Karpas-422 (cell line): ENCODE measurements around the gene LY6G5B. TPM values are rescaled to one million over a fixed set of nuclear protein-coding genes. Genes with fewer than 3 reads are reported as not detected.
A peak's percentile ranks its signal among the peaks of the same experiment; 100 is the strongest.

ENCODE experiments used
- DNase-seq: peaks from one replicate; pipeline ENCODE4 v3.0.0-alpha.2; 2015
- H2AFZ ChIP-seq: fragments of 200-600 bp; sonication (generic); 2 replicates; pipeline ENCODE4 v1.6.1; 2014; ENCODE audit warnings: antibody characterized with exemption, low read length, mixed read lengths
- H3K27ac ChIP-seq: fragments of 200-600 bp; sonication (generic); 2 replicates; pipeline ENCODE4 v1.5.1; 2014; ENCODE audit warnings: mild to moderate bottlenecking, low read length, moderate library complexity
- H3K27me3 ChIP-seq: fragments of 200-600 bp; sonication (generic); 2 replicates; pipeline ENCODE4 v1.6.1; 2014; ENCODE audit warnings: low read length, mixed read lengths
- H3K36me3 ChIP-seq: fragments of 200-600 bp; sonication (generic); 2 replicates; pipeline ENCODE4 v1.6.1; 2014; ENCODE audit warnings: low read length, mixed read lengths; ENCODE audit not compliant: insufficient read depth
- H3K4me1 ChIP-seq: fragments of 200-600 bp; sonication (generic); 2 replicates; pipeline ENCODE4 v1.6.1; 2014; ENCODE audit warnings: mild to moderate bottlenecking, low read length, mixed read lengths
- H3K4me2 ChIP-seq: fragments of 200-600 bp; sonication (generic); 2 replicates; pipeline ENCODE4 v1.6.1; 2014; ENCODE audit warnings: low read length, low read depth, mild to moderate bottlenecking; ENCODE audit not compliant: poor library complexity, severe bottlenecking
- H3K4me3 ChIP-seq: fragments of 200-600 bp; sonication (generic); 2 replicates; pipeline ENCODE4 v1.5.1; 2014; ENCODE audit warnings: mild to moderate bottlenecking, antibody characterized with exemption, low read length, mixed read lengths
- H3K79me2 ChIP-seq: fragments of 200-600 bp; sonication (generic); 2 replicates; pipeline ENCODE4 v1.6.1; 2014; ENCODE audit warnings: mild to moderate bottlenecking, low read length, mixed read lengths
- H3K9ac ChIP-seq: fragments of 200-600 bp; sonication (generic); 2 replicates; pipeline ENCODE4 v1.6.0; 2014; ENCODE audit warnings: low read length
- H3K9me2 ChIP-seq: fragments of 200-600 bp; sonication (generic), shearing (Covaris generic); replicated peaks from 2 replicates; pipeline ENCODE4 v1.6.0; 2014; ENCODE audit warnings: mild to moderate bottlenecking, low read length, moderate library complexity; ENCODE audit not compliant: insufficient read depth
- H3K9me3 ChIP-seq: fragments of 300-700, 200-600 bp; sonication (generic); 2 replicates; pipeline ENCODE4 v1.6.1; 2014; ENCODE audit warnings: low read length, mixed read lengths
- H4K20me1 ChIP-seq: fragments of 200-600 bp; sonication (generic); 2 replicates; pipeline ENCODE4 v1.6.1; 2014; ENCODE audit warnings: mild to moderate bottlenecking, antibody characterized with exemption, low read length, low read depth; ENCODE audit not compliant: insufficient read depth
- total RNA-seq: library from RNA; depleted of rRNA; stranded (reverse); fragments of >200 nt; shearing (Covaris generic); gene quantifications from 2 replicates; pipeline ENCODE4 v1.2.3, GENCODE V29; 2014; ENCODE audit warnings: low replicate concordance

The LY6G5B gene
- total RNA-seq, 1 experiment from 2014 or later: 7.3 TPM

DNA sequence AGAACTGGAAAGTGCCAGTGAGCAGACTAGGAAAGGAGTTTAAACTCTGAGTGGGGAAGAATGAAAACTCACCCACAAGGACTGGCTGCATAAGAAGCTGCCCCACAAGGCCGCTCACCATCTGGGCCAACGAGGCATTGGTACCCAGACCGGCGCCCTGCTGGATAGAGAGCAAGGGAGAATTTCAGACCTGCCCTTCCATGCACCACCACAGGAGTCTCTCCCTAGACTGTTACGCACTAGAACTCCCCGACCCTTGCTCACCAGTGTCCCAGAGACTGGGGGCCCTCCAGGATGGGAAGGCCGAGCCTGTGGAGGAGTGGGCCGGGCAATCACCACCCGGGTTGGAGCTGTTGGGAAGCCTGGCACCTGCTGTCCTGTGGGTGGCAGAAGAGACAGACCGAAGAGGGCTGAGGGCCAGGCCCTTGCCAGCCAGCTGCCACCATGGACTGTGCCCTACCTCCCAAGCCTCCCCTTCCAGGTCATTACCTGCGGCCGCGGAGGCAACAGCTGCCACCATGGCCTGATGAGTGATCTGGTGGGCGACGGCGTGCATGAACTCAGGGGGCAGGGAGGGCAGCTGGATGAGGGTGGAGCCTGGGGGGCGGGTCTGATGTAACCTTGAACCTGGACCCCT lies 25.8 kb upstream of the LY6G5B start:
- no peaks in the 10 kb centered on the region for H4K20me1 ChIP-seq

DNA sequence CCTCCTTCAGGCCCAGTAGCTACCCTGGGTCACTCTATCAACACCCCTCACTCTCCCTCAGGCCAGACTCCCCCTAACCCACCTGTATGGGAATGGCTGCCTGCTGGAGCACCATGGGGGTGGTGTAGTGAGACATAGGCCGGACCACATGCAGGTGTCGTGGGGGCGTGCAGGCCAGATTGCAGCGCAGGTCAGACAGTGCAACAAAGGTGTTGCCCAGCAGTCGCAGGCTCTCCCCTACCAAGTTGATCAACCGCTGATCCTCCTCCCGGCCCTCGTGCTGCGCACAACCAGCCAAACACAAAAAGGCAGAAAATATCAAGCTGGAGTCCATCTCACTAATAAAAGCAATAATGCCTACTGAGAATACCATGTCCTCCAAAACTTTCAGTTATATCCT lies 24.5 kb upstream of the LY6G5B start:
- Histone ChIP-seq H3K4me2 (no peak overlapping the region), H4K20me1 (no peaks in the 10 kb centered on the region), H3K27me3 (no peaks in the 10 kb centered on the region), H3K9me3 (no peaks in the 10 kb centered on the region), H3K4me1 (no peaks in the 10 kb centered on the region), H3K4me3 (no peak overlapping the region), H3K79me2 (peaks cover 12% of the 10 kb centered on the region), H3K36me3 (peaks cover 21% of the 10 kb centered on the region; the same call in 1 of the 2 replicates), H2AFZ (no peak overlapping the region), H3K27ac (no peak overlapping the region), H3K9ac (no peak overlapping the region), H3K9me2 (no peaks in the 10 kb centered on the region)
- no peak for DNase-seq

More for the DNA sequence above, 25.8 kb upstream of the LY6G5B start:
- Histone ChIP-seq H3K9ac (no peak overlapping the region), H3K4me3 (no peak overlapping the region), H3K9me2 (no peaks in the 10 kb centered on the region), H2AFZ (no peak overlapping the region), H3K27me3 (no peaks in the 10 kb centered on the region), H3K27ac (no peak overlapping the region), H3K36me3 (peaks cover 21% of the 10 kb centered on the region; the same call in 1 of the 2 replicates), H3K79me2 (peaks cover under 1% of the 10 kb centered on the region), H3K9me3 (no peaks in the 10 kb centered on the region), H3K4me2 (no peak overlapping the region), H3K4me1 (no peaks in the 10 kb centered on the region)
- no peak for DNase-seq

DNA sequence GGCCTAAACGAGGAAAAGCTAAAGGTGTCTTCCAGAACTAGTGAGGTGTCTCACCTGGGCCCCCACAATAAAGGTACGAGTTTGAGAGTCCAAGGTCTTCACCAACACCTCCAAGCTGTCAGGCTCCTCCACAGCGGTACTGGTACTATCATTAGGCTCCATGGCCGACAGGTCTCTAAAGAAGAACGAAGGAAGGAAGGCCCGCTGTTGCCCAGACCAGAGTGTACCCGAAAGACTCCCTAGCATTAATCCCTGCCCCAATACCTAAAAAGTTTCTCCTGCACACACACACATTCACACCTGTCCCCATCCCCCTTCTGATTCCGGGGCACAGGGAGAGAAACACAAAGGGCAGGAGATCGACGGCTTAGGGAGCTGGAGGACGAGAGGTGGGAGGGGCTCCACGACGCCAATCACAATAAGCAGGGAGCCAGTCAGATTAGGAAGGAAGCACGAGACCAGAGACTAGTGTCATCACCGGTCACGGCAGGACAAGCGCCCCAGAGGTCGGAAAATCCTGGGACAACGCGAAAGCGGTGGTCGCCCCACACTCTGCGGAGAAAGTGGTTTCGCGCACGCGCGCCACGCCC lies 18.1 kb upstream of the LY6G5B start:
- Histone ChIP-seq H3K36me3 (peaks cover 13% of the 10 kb centered on the region; the same call in 1 of the 2 replicates), H3K79me2 (peaks cover 43% of the 10 kb centered on the region), H3K9me2 (no peaks in the 10 kb centered on the region), H3K27ac (peak overlapping the region; percentile 89), H3K9ac (peak overlapping the region; percentile 89), H4K20me1 (no peaks in the 10 kb centered on the region), H2AFZ (peak overlapping the region; percentile 25; the same call in 1 of the 2 replicates), H3K4me3 (peak overlapping the region; percentile 84), H3K4me2 (peak overlapping the region; percentile 99), H3K4me1 (peaks cover 18% of the 10 kb centered on the region), H3K27me3 (no peaks in the 10 kb centered on the region), H3K9me3 (no peaks in the 10 kb centered on the region)
- peak; percentile 81 for DNase-seq

DNA sequence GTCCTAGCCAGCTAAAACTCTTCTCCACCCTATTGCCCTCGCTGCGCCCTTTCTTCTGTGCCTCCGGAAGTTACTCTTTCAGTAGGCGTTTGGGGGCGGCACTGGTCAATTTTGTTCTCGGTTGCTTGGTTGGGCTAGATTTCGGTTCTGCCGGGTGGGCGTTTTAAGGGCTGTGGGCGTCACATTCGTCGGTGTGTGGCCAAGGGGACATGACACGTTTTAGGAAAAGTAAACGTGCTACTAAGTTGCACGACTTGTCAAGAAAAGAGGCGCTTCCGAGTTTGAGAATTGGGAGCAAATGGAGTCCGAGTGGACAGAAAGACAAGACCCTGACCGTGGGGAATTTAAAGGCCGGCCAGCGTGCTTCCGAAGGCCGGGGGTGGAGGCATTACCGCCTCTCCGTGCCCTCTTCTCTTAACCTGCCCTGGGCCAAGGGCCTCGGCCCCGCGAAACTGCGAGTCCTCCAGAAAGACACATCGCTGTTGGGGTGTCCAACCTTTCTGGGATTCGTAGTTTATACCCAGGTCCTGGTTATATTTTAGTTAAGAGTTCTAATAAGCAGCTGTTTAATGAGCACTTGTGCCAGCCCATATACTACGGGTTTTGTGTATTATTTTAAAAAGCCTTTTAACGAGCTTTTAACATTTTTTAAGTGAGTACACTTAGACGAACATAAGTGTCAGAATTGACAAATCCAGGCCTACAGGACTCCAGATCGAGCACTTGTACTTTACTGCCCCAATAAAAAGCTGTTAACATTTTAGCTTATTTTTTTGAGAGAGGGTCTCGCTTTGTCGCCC lies 16.7 kb upstream of the LY6G5B start:
- Histone ChIP-seq H3K9me3 (no peaks in the 10 kb centered on the region), H3K4me2 (peak overlapping the region; percentile 99), H3K9me2 (no peaks in the 10 kb centered on the region), H2AFZ (no peak overlapping the region), H3K27ac (peak overlapping the region; percentile 89), H3K36me3 (peaks cover 11% of the 10 kb centered on the region; the same call in 1 of the 2 replicates), H4K20me1 (no peaks in the 10 kb centered on the region), H3K4me3 (peak overlapping the region; percentile 84), H3K27me3 (no peaks in the 10 kb centered on the region), H3K4me1 (peaks cover 22% of the 10 kb centered on the region), H3K9ac (peak overlapping the region; percentile 89), H3K79me2 (peaks cover 54% of the 10 kb centered on the region)
- peak; percentile 97 for DNase-seq

DNA sequence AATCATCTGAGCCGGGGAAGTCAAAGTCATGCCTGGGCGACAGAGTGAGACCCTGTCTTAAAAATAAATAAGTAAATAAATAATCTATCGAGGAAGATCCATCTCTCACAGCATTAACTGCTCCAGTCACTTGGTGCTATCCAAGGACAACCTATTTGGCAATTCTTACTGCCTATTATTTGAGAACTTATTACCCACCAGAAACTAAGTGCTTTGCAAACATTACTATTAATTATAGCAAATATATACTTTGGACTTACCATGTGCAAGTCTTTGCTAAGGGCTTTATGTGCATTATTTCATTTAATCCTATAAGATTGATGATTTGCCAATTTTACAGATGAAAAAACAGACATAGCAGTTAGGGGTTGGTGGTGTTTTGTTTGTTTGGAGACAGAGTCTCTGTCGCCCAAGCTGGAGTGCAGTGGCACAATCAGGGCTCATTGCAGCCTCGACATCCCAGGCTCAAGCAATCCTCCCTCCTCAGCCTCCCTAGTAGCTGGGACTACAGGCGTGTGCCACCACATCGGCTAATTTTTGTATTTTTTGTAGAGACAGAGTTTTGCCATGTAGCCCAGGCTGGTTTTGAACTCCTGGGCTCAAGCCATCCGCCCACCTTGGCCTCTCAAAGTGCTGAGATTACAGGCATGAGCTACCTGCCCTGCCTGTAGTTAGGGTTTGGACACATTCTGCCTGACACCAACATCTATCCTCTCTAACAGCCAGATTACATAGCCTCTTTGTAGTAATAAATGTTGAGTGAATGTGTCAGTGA lies 15.0 kb upstream of the LY6G5B start:
- Histone ChIP-seq H3K9me2 (no peaks in the 10 kb centered on the region), H3K4me3 (no peak overlapping the region), H3K4me2 (no peak overlapping the region), H3K36me3 (no peaks in the 10 kb centered on the region; the same call in 1 of the 2 replicates), H3K79me2 (peaks cover 63% of the 10 kb centered on the region), H2AFZ (no peak overlapping the region), H3K9ac (no peak overlapping the region), H3K27ac (no peak overlapping the region), H3K9me3 (no peaks in the 10 kb centered on the region), H3K27me3 (no peaks in the 10 kb centered on the region), H4K20me1 (no peaks in the 10 kb centered on the region), H3K4me1 (peaks cover 38% of the 10 kb centered on the region)
- DNase-seq: no peak

DNA sequence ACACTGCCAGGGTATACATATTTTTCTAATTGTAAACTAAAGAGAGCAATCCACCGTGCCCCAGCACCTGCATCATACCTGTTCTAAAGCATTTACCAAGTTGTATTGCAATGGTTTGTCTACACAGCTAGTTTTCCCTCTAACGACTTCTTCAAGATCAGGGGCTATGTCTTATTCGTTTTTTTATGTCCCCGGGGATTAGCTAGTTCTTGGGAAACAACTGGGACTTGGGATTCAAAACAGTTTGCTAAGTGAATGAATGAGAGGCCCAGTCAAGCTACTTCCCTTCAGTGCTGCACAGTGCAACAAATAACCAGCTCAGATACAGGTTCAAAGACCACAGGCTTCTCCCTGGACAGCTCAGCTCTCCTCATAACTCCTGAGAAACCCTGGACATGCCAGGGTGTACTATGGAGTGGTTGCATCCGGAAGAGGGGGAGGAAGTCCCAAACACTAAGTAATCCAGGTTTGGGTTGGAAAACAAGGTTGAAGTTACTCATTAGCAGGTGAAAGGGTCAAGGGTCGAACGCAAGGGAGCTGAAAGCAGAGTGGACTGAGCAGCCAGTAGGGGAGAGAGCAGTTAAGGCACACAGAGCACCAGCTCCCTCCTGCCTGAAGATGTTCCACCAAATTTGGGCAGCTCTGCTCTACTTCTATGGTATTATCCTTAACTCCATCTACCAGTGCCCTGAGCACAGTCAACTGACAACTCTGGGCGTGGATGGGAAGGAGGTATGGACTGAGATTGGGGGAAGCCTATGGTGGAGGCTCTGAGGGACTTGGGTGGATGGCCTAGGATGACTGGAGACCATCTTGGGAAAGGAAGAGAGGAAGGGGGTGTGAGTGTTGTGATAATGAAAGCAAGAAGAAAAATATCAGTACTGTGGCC lies 14.2 kb upstream of the LY6G5B start, which contains the start of gene APOM:
Gene APOM (plus strand): TSS at position 546 of the 889 bp plus-strand sequence. CDS start 73 bp downstream, at position 619.
- H3K27ac ChIP-seq: no peak within 1 kb of the TSS
- peaks cover 62% of the 10 kb centered on the region for H3K79me2 ChIP-seq
- H3K9me3 ChIP-seq: no peaks in the 10 kb centered on the region
- no peak for DNase-seq
- H3K36me3 ChIP-seq: no peaks in the 10 kb centered on the region
- no peaks in the 10 kb centered on the region for H4K20me1 ChIP-seq
- H3K4me2 ChIP-seq: no peak within 1 kb of the TSS
- no peaks in the 10 kb centered on the region for H3K9me2 ChIP-seq
- no peak within 1 kb of the TSS for H3K9ac ChIP-seq
- H3K27me3 ChIP-seq: no peaks in the 10 kb centered on the region
- H3K4me1 ChIP-seq: peaks cover 37% of the 10 kb centered on the region
- no peak within 1 kb of the TSS for H3K4me3 ChIP-seq
- no peak within 1 kb of the TSS for H2AFZ ChIP-seq

DNA sequence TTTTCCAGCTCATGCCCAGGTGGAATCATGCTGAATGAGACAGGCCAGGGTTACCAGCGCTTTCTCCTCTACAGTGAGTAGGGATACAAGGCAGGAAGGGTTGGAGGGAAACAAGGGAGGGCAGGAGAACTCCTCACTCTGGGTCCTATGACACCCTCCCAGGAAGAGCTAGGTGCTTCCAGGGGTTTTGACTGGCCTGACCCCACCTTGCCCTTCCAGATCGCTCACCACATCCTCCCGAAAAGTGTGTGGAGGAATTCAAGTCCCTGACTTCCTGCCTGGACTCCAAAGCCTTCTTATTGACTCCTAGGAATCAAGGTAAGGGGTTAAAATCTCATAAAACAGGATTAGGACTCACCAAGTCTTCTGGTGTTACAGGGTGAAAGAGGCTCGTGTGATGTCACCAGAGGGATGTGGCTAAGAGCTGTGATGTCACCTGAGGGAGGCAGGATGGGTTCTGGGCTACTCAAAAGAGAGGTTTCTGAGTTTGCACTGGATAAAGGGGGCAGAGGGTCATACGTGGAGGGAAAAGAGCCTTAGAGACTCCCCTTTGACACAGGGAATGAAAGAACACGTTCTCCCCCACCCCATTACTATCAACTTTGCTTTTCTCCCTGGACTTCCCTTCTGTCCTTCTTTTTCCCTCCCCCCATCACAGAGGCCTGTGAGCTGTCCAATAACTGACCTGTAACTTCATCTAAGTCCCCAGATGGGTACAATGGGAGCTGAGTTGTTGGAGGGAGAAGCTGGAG lies 12.2 kb upstream of the LY6G5B start:
- DNase-seq: peak; percentile 60

More for the DNA sequence above, 12.2 kb upstream of the LY6G5B start:
- H3K9ac ChIP-seq: no peak overlapping the region
- no peaks in the 10 kb centered on the region for H4K20me1 ChIP-seq
- no peak overlapping the region for H2AFZ ChIP-seq
- no peaks in the 10 kb centered on the region for H3K36me3 ChIP-seq
- H3K4me2 ChIP-seq: peak overlapping the region; percentile 75
- peaks cover 47% of the 10 kb centered on the region for H3K79me2 ChIP-seq
- no peak overlapping the region for H3K4me3 ChIP-seq
- no peaks in the 10 kb centered on the region for H3K27me3 ChIP-seq
- no peak overlapping the region for H3K27ac ChIP-seq
- no peaks in the 10 kb centered on the region for H3K9me2 ChIP-seq
- peaks cover 39% of the 10 kb centered on the region for H3K4me1 ChIP-seq
- no peaks in the 10 kb centered on the region for H3K9me3 ChIP-seq
